ENCODE results near the gene FOXJ1.

Gene FOXJ1

GRCh38 chr17:76135810-76136188 lies 5.2 kb downstream of the FOXJ1 start:
- H2AFZ ChIP-seq (ENCODE audit: low read depth, low read length) = no peak overlapping the region
- ATAC-seq (ENCODE audit: insufficient read depth, low read depth) (no peak), DNase-seq (no peak)
- no peaks in the 10 kb centered on the region for H3K27me3 ChIP-seq (ENCODE audit: insufficient read depth, low read length, poor library complexity)
- TF ChIP-seq EZH2 (IDR thresholded peaks at IDR 0.05; ENCODE audit: borderline replicate concordance, low read depth, low read length, severe bottlenecking) (no peak), CTCF (IDR thresholded peaks at IDR 0.05; ENCODE audit: borderline replicate concordance, extremely low read depth, low read length, poor library complexity, severe bottlenecking) (no peak)
- no peak overlapping the region for H3K4me3 ChIP-seq (ENCODE audit: low read depth in 1 of 2, low read length in 2 of 2)
- H3K9me3 ChIP-seq (ENCODE audit: insufficient read depth, low read length, severe bottlenecking) = no peaks in the 10 kb centered on the region
- no peaks in the 10 kb centered on the region for H4K20me1 ChIP-seq (ENCODE audit: insufficient read depth, low read length)
- no peaks in the 10 kb centered on the region for H3K36me3 ChIP-seq (ENCODE audit: insufficient read depth, low read length)
- no peak overlapping the region for H3K9ac ChIP-seq (ENCODE audit: low read depth, low read length)
- H3K79me2 ChIP-seq (ENCODE audit: insufficient read depth, low read length) = no peaks in the 10 kb centered on the region
- no peak overlapping the region for H3K27ac ChIP-seq (ENCODE audit: low read length)
- no peak overlapping the region for H3K4me2 ChIP-seq (ENCODE audit: insufficient read depth, low read length)
- H3K4me1 ChIP-seq (ENCODE audit: insufficient read depth, low read length) = peaks cover 4% of the 10 kb centered on the region

- no peaks in the 10 kb centered on the region for H3K4me1 ChIP-seq (ENCODE audit: insufficient read depth, low read length)
- no peaks in the 10 kb centered on the region for H3K79me2 ChIP-seq (ENCODE audit: insufficient read depth, low read length)
- H3K27me3 ChIP-seq (ENCODE audit: insufficient read depth, low read length, poor library complexity) = no peaks in the 10 kb centered on the region
- H3K4me3 ChIP-seq (ENCODE audit: low read depth in 1 of 2, low read length in 2 of 2) = no peak overlapping the region
- H3K9ac ChIP-seq (ENCODE audit: low read depth, low read length) = no peak overlapping the region
- no peak for DNase-seq
- no peaks in the 10 kb centered on the region for H3K36me3 ChIP-seq (ENCODE audit: insufficient read depth, low read length)
- H3K4me2 ChIP-seq (ENCODE audit: insufficient read depth, low read length) = no peak overlapping the region
- no peak for ATAC-seq (ENCODE audit: insufficient read depth, low read depth)
- TF ChIP-seq EZH2 (IDR thresholded peaks at IDR 0.05; ENCODE audit: borderline replicate concordance, low read depth, low read length, severe bottlenecking) (no peak), CTCF (IDR thresholded peaks at IDR 0.05; ENCODE audit: borderline replicate concordance, extremely low read depth, low read length, poor library complexity, severe bottlenecking) (no peak)
- H4K20me1 ChIP-seq (ENCODE audit: insufficient read depth, low read length) = no peaks in the 10 kb centered on the region
- H3K27ac ChIP-seq (ENCODE audit: low read length) = no peak overlapping the region
- no peaks in the 10 kb centered on the region for H3K9me3 ChIP-seq (ENCODE audit: insufficient read depth, low read length, severe bottlenecking)
- H2AFZ ChIP-seq (ENCODE audit: low read depth, low read length) = no peak overlapping the region
These were observed 5.9 kb downstream of the FOXJ1 start for GRCh38 chr17:76134911-76135809.

GRCh38 chr17:76132574-76133338 lies 8.3 kb downstream of the FOXJ1 start:
- no peak for ATAC-seq (ENCODE audit: insufficient read depth, low read depth)
- Histone ChIP-seq H3K27me3 (ENCODE audit: insufficient read depth, low read length, poor library complexity) (no peaks in the 10 kb centered on the region), H3K79me2 (ENCODE audit: insufficient read depth, low read length) (no peaks in the 10 kb centered on the region), H3K9ac (ENCODE audit: low read depth, low read length) (no peak overlapping the region), H4K20me1 (ENCODE audit: insufficient read depth, low read length) (no peaks in the 10 kb centered on the region), H3K27ac (ENCODE audit: low read length) (no peak overlapping the region), H3K4me2 (ENCODE audit: insufficient read depth, low read length) (no peak overlapping the region), H3K4me3 (ENCODE audit: low read depth in 1 of 2, low read length in 2 of 2) (no peak overlapping the region), H3K4me1 (ENCODE audit: insufficient read depth, low read length) (no peaks in the 10 kb centered on the region), H3K9me3 (ENCODE audit: insufficient read depth, low read length, severe bottlenecking) (no peaks in the 10 kb centered on the region), H3K36me3 (ENCODE audit: insufficient read depth, low read length) (no peaks in the 10 kb centered on the region), H2AFZ (ENCODE audit: low read depth, low read length) (no peak overlapping the region)
- no peak for TF ChIP-seq EZH2 (IDR thresholded peaks at IDR 0.05; ENCODE audit: borderline replicate concordance, low read depth, low read length, severe bottlenecking)
- no peak for TF ChIP-seq CTCF (IDR thresholded peaks at IDR 0.05; ENCODE audit: borderline replicate concordance, extremely low read depth, low read length, poor library complexity, severe bottlenecking)
- no peak for DNase-seq
